Lower leg skin (tissue), 4 donors: Measurements from ENCODE around the gene CYS1. TPM values are rescaled to one million over a fixed set of nuclear protein-coding genes. Genes with fewer than 3 reads are reported as not detected.
"Not testable (repeated sequence)": the region's sequence is repeated elsewhere in the genome, so short reads cannot be mapped to it uniquely, and the experiment has no call there.

Experiments used
- DNase-seq, 2 donors: peaks; one replicate each; pipeline ENCODE4 v3.0.0-alpha.2; 2019; ENCODE audit warnings: low spot score in 2 of 2
- H3K4me3 ChIP-seq: fragments of 200-600 bp; sonication (generic); 2 replicates; pipeline ENCODE4 v1.5.1; 2017; ENCODE audit warnings: mild to moderate bottlenecking, low read depth; ENCODE audit not compliant: poor library complexity, severe bottlenecking
- POLR2A ChIP-seq, 2 donors: fragments of 450-650 bp; IDR thresholded peaks; one replicate each; pipeline ENCODE4 v1.6.1; 2016 to 2017; ENCODE audit warnings: antibody characterized with exemption in 2 of 2, mild to moderate bottlenecking in 1 of 2, moderate library complexity in 1 of 2
- WGBS, 2 donors: methylation state at CpG; one replicate each; pipeline ENCODE4 v1.1.5; 2018; 5-methylcytosine and 5-hydroxymethylcytosine counted together
- intact Hi-C: fragments of 100-400 bp; cut with DNase I; formaldehyde crosslinking; loops from one replicate; pipeline ENCODE4 v1.15.0; 2023; ENCODE audit warnings: low total_unique reads
- total RNA-seq, 4 donors: library from RNA; depleted of rRNA; stranded (reverse); fragments of >200 nt; gene quantifications; one replicate each; pipeline ENCODE4 v1.1.0, GENCODE V29; 2016
- TF ChIP-seq, protein P1 (sequence below), 3 donors: fragments of 450-650 bp; IDR thresholded peaks; one replicate each; pipeline ENCODE4 v1.5.1; 2016; ENCODE audit warnings: antibody characterized with exemption in 3 of 3, mild to moderate bottlenecking in 3 of 3, moderate library complexity in 2 of 3

CYS1 gene
- total RNA-seq, 4 donors from 2014 or later, result 0.25 to 0.98 (median 0.62) TPM; not detected in 1

DNA sequence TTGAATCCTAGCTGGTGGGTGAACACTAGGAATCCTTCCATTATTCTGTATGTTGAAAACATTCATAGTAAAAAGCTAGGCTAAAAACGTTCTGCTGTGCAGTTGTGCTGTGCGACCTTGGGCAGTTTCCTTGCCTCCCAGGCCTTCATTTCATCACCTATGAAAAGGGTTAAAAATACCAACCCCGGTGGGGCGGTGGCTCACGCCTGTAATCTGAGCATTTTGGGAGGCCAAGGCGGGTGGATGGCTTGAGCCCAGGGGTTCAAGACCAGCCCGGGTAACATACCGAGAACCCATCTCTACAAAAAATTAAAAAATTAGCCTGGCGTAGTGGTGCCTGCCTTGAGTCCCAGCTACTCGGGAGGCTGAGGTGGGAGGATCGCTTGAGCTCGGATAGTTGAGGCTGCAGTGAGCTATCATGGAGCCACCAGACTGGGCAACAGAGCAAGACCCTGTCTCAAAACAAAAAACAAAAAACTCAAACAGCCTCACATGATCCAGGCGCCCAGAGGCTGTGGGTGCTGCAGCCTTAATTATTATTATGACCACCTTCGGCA, 39.5 kb upstream of the CYS1 start:
- TF ChIP-seq, protein P1, sequence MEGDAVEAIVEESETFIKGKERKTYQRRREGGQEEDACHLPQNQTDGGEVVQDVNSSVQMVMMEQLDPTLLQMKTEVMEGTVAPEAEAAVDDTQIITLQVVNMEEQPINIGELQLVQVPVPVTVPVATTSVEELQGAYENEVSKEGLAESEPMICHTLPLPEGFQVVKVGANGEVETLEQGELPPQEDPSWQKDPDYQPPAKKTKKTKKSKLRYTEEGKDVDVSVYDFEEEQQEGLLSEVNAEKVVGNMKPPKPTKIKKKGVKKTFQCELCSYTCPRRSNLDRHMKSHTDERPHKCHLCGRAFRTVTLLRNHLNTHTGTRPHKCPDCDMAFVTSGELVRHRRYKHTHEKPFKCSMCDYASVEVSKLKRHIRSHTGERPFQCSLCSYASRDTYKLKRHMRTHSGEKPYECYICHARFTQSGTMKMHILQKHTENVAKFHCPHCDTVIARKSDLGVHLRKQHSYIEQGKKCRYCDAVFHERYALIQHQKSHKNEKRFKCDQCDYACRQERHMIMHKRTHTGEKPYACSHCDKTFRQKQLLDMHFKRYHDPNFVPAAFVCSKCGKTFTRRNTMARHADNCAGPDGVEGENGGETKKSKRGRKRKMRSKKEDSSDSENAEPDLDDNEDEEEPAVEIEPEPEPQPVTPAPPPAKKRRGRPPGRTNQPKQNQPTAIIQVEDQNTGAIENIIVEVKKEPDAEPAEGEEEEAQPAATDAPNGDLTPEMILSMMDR (IDR thresholded peaks at IDR 0.05), result no peak
- no peak for TF ChIP-seq POLR2A (IDR thresholded peaks at IDR 0.05)
- 65 to 70% methylated on average over 14 of the region's 14 CpGs for WGBS, 2 donors
- no peak for DNase-seq
- H3K4me3 ChIP-seq, result peak overlapping the region; percentile 29
- intact Hi-C loops, result no loop called here

DNA sequence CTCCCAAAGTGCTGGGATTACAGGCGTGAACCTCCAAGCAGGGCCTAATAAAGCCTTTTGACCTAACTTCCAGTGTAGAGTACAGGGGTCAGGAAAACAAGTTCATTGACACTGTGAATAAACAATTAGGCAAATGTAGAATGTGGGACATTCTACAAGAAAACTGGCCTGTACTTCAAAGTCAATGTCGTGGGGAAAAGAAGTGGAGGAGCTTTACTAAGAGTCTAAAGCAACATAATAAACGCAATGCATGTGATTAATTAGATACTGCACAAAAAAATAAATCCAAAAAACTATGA, 38.8 kb upstream of the CYS1 start:
- intact Hi-C loops, result no loop called here
- DNase-seq, result no peak
- TF ChIP-seq, protein P1 (IDR thresholded peaks at IDR 0.05), result no peak
- TF ChIP-seq POLR2A (IDR thresholded peaks at IDR 0.05), result no peak
- WGBS, 2 donors, result 93 to 95% methylated on average over 3 of the region's 3 CpGs
- no peak overlapping the region for H3K4me3 ChIP-seq

GRCh38 chr2:10109311-10109710, 29.1 kb upstream of the CYS1 start:
- intact Hi-C loops, result no loop called here
- no peak for DNase-seq
- no peak overlapping the region for H3K4me3 ChIP-seq
- TF ChIP-seq, protein P1 (IDR thresholded peaks at IDR 0.05), result no peak
- TF ChIP-seq POLR2A (IDR thresholded peaks at IDR 0.05), result no peak

GRCh38 chr2:10104906-10105305, 24.7 kb upstream of the CYS1 start:
- DNase-seq, intact Hi-C loops, H3K4me3 ChIP-seq: not testable (repeated sequence)

- H3K4me3 ChIP-seq, result no peak overlapping the region
- DNase-seq, result no peak
- intact Hi-C loops, result no loop called here
- WGBS, 2 donors, result 77 to 81% methylated on average over 6 of the region's 6 CpGs
- TF ChIP-seq, protein P1 (IDR thresholded peaks at IDR 0.05), result no peak
- TF ChIP-seq POLR2A (IDR thresholded peaks at IDR 0.05), result no peak
Observed at GRCh38 chr2:10103179-10103578, 23.0 kb upstream of the CYS1 start.

DNA sequence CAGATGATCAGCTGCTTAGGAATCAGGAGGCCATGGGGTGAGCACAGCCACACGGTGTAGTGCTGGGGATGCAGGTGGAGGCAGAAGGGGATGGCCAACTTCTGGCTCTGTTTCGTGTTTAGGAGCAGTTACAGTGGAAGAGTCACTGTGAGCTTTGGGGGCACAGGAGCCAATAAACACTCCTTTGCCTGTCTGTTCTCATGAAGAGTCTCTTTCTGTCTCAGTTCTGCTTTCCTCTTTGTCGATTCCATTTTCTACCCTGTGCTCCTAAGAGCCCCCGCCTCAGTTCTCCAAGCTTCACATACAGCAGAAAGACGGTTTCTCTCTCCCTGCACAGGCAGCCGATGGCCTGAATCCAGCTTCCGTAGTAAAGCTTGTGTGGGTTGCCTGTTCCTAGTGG, 21.3 kb upstream of the CYS1 start:
- 66 to 68% methylated on average over 7 of the region's 7 CpGs for WGBS, 2 donors
- no peak for DNase-seq
- intact Hi-C loops, result no loop called here
- TF ChIP-seq POLR2A (IDR thresholded peaks at IDR 0.05), result no peak
- no peak overlapping the region for H3K4me3 ChIP-seq

DNA sequence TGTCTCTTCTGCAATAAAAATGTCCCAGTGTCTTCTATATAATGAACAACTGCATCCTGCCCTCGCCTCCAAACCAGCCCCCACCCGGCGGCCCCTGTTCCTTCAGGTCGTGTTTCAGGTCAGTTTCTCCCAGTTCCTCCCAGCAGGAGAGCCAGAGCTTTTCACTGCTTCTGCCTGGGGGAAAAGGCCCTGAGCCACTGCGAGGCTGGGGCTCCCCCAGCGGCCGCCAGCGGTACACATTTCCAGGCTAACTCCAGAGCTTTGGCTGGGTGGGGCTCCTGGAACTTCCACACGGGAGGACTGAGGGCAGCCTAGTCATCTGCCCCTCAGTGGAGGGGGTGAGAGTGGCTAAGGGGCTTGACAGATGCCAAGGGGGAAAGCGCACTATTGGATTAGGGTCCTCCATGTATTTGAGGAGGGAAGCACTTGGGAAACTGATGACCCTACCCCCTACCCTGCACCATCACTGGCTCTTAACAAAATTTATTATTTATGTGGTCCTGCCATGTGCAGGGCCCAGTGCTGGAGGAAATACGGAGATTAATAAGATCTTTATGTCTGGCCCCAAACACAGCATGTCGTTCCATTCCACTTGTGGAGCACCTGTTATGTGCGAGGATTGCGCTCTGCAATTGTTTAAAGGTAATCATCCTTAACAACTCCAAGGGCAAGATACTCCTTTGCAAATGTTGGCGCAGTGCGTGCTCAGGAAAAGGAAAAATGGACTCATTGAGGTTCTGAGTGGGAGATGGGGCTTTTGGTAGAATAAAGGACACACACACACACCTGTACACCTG, 17.3 kb upstream of the CYS1 start:
- WGBS, 2 donors, result 38 to 43% methylated on average over 16 of the region's 16 CpGs
- TF ChIP-seq, protein P1 (IDR thresholded peaks at IDR 0.05), result peak in 1 of 3 donors; percentile 34
- TF ChIP-seq POLR2A (IDR thresholded peaks at IDR 0.05), result no peak
- DNase-seq, result peak in 1 of 2 donors; percentile 91
- H3K4me3 ChIP-seq, result no peak overlapping the region
- intact Hi-C loops, result no loop called here
